CD8-positive, alpha-beta memory T cell (primary cell): Measurements from ENCODE around the gene PPP1R12A. TPM values are rescaled to one million over a fixed set of nuclear protein-coding genes. Genes with fewer than 3 reads are reported as not detected.

Experiments used
- CTCF ChIA-PET: fragments of 350-600 bp; sonication (Branson Sonifier 250); formaldehyde crosslinking; loops from one replicate; lab custom pipeline; 2021; ENCODE audit warnings: antibody characterized with exemption; lab: Charles Lee
- POLR2A ChIA-PET: fragments of 350-600 bp; sonication (Branson Sonifier 250); formaldehyde crosslinking; loops from one replicate; lab custom pipeline; 2021; ENCODE audit warnings: antibody characterized with exemption; lab: Charles Lee
- DNase-seq, 5 donors: peaks; one replicate each; pipeline versions ENCODE4 v3.0.0 to v3.0.0-alpha.2; 2020 to 2022; ENCODE audit warnings: mixed read lengths in 1 of 5
- H3K27ac ChIP-seq: one replicate; pipeline ENCODE4 v1.7.0; 2013; ENCODE audit warnings: low read depth, mild to moderate bottlenecking, low read length, moderate library complexity
- H3K27me3 ChIP-seq: 2 replicates; pipeline ENCODE4 v1.7.0; 2013; ENCODE audit warnings: low read length, mild to moderate bottlenecking; ENCODE audit not compliant: insufficient read depth, poor library complexity, severe bottlenecking
- H3K36me3 ChIP-seq: 2 replicates; pipeline ENCODE4 v1.7.0; 2013; ENCODE audit warnings: mild to moderate bottlenecking, low read length, moderate library complexity; ENCODE audit not compliant: insufficient read depth
- H3K4me1 ChIP-seq: 2 replicates; pipeline ENCODE4 v1.7.0; 2013; ENCODE audit warnings: mild to moderate bottlenecking, low read length, moderate library complexity; ENCODE audit not compliant: insufficient read depth
- H3K4me3 ChIP-seq: 2 replicates; pipeline ENCODE4 v1.7.0; 2013; ENCODE audit warnings: mild to moderate bottlenecking, low read length
- H3K9me3 ChIP-seq: 2 replicates; pipeline ENCODE4 v1.7.0; 2013; ENCODE audit warnings: mild to moderate bottlenecking, low read length
- H3K27ac Mint-ChIP-seq, 8 donors: one replicate each; pipeline ENCODE4 v1.8.0; 2020 to 2021; ENCODE audit warnings: mixed read lengths in 8 of 8, mild to moderate bottlenecking in 6 of 8, inconsistent platforms in 3 of 8, moderate library complexity in 3 of 8
- H3K27me3 Mint-ChIP-seq, 2 donors: one replicate each; pipeline ENCODE4 v1.8.0; 2020 to 2021; ENCODE audit warnings: mixed read lengths in 2 of 2, mild to moderate bottlenecking in 1 of 2, moderate library complexity in 1 of 2
- H3K36me3 Mint-ChIP-seq, 3 donors: one replicate each; pipeline ENCODE4 v1.8.0; 2020 to 2021; ENCODE audit warnings: mixed read lengths in 3 of 3, inconsistent platforms in 1 of 3, mild to moderate bottlenecking in 1 of 3
- H3K4me1 Mint-ChIP-seq, 3 donors: one replicate each; pipeline ENCODE4 v1.8.0; 2020 to 2021; ENCODE audit warnings: mixed read lengths in 3 of 3, inconsistent platforms in 1 of 3, mild to moderate bottlenecking in 1 of 3
- H3K4me3 Mint-ChIP-seq, 7 donors: one replicate each; pipeline ENCODE4 v1.8.0; 2020 to 2021; ENCODE audit warnings: mixed read lengths in 7 of 7, mild to moderate bottlenecking in 6 of 7, moderate library complexity in 4 of 7, inconsistent platforms in 2 of 7
- H3K9me3 Mint-ChIP-seq, 5 donors: one replicate each; pipeline ENCODE4 v1.8.0; 2020 to 2022; ENCODE audit warnings: mixed read lengths in 5 of 5, mild to moderate bottlenecking in 3 of 5, moderate library complexity in 2 of 5, inconsistent platforms in 1 of 5
- polyA plus RNA-seq: library from polyadenylated mRNA; unstranded; fragments of 300-500 nt; fragmentation: Illumina TruSeq; gene quantifications from one replicate; pipeline ENCODE4 v1.2.3, GENCODE V29; 2021
- total RNA-seq, 2 experiments: library from RNA; stranded (reverse); gene quantifications; one replicate each; pipeline ENCODE4 v1.2.3, GENCODE V29; 2021

The PPP1R12A gene
- total and polyA plus RNA-seq, 3 experiments from 2014 or later = 72.1 to 140 (median 80.4) TPM

GRCh38 chr12:79837575-79837974, 97.3 kb downstream of the PPP1R12A start:
- peak overlapping the region in 2 of 8 donors; percentile 44 to 79 for H3K27ac Mint-ChIP-seq
- no peaks in the 10 kb centered on the region for H3K27me3 Mint-ChIP-seq
- peaks cover 16% of the 10 kb centered on the region for H3K4me1 ChIP-seq
- ChIA-PET CTCF (no interaction called here), POLR2A (no interaction called here)
- H3K9me3 Mint-ChIP-seq = peaks cover 0 to 11% (median 7%) of the 10 kb centered on the region in 5 donors
- no peak overlapping the region for H3K27ac ChIP-seq
- no peak overlapping the region for H3K4me3 Mint-ChIP-seq
- peaks cover 55 to 79% (median 73%) of the 10 kb centered on the region in 3 donors for H3K4me1 Mint-ChIP-seq
- H3K4me3 ChIP-seq = no peak overlapping the region
- peaks cover 14% of the 10 kb centered on the region for H3K36me3 ChIP-seq
- H3K36me3 Mint-ChIP-seq = peaks cover 31 to 67% (median 33%) of the 10 kb centered on the region in 3 donors
- no peaks in the 10 kb centered on the region for H3K9me3 ChIP-seq
- DNase-seq = no peak
- no peaks in the 10 kb centered on the region for H3K27me3 ChIP-seq

GRCh38 chr12:79835377-79835843, 99.5 kb downstream of the PPP1R12A start:
- Histone ChIP-seq H3K4me3 (no peak overlapping the region), H3K4me1 (peaks cover 22% of the 10 kb centered on the region), H3K36me3 (peaks cover 14% of the 10 kb centered on the region), H3K9me3 (no peaks in the 10 kb centered on the region), H3K27me3 (no peaks in the 10 kb centered on the region), H3K27ac (no peak overlapping the region)
- DNase-seq = no peak
- Mint-ChIP-seq H3K4me3 (no peak overlapping the region), H3K27ac (peak overlapping the region in 4 of 8 donors; percentile 2 to 52 (median 24)), H3K9me3 (peaks cover 0 to 11% (median 7%) of the 10 kb centered on the region in 5 donors), H3K4me1 (peaks cover 53 to 80% (median 70%) of the 10 kb centered on the region in 3 donors), H3K36me3 (peaks cover 18 to 68% (median 20%) of the 10 kb centered on the region in 3 donors), H3K27me3 (no peaks in the 10 kb centered on the region)
- POLR2A ChIA-PET = no interaction called here
- CTCF ChIA-PET = no interaction called here

- H3K36me3 ChIP-seq = peaks cover 9% of the 10 kb centered on the region
- Mint-ChIP-seq H3K4me3 (no peak overlapping the region), H3K27ac (peak overlapping the region in 5 of 8 donors; percentile 34 to 75 (median 62)), H3K36me3 (peaks cover 15 to 65% (median 15%) of the 10 kb centered on the region in 3 donors), H3K27me3 (no peaks in the 10 kb centered on the region), H3K9me3 (peaks cover 0 to 11% (median 5%) of the 10 kb centered on the region in 5 donors), H3K4me1 (peaks cover 53 to 79% (median 69%) of the 10 kb centered on the region in 3 donors)
- no peak overlapping the region for H3K4me3 ChIP-seq
- no peaks in the 10 kb centered on the region for H3K9me3 ChIP-seq
- H3K27me3 ChIP-seq = no peaks in the 10 kb centered on the region
- no peak overlapping the region for H3K27ac ChIP-seq
- peaks cover 22% of the 10 kb centered on the region for H3K4me1 ChIP-seq
- ChIA-PET CTCF (no interaction called here), POLR2A (no interaction called here)
- no peak for DNase-seq
Measured at GRCh38 chr12:79834712-79835376, 100.1 kb downstream of the PPP1R12A start.

GRCh38 chr12:79830440-79830839, 104.5 kb downstream of the PPP1R12A start:
- H3K36me3 Mint-ChIP-seq = peaks cover 0 to 70% (median 17%) of the 10 kb centered on the region in 3 donors
- H3K27ac Mint-ChIP-seq = peak overlapping the region in 7 of 8 donors; percentile 13 to 79 (median 39)

GRCh38 chr12:79828924-79829323, 106.0 kb downstream of the PPP1R12A start:
- no peaks in the 10 kb centered on the region for H3K27me3 ChIP-seq
- H3K4me3 Mint-ChIP-seq = no peak overlapping the region

More at GRCh38 chr12:79830440-79830839, 104.5 kb downstream of the PPP1R12A start:
- H3K27me3 Mint-ChIP-seq = no peaks in the 10 kb centered on the region
- DNase-seq = no peak
- Histone ChIP-seq H3K4me1 (peaks cover 22% of the 10 kb centered on the region), H3K27ac (no peak overlapping the region), H3K36me3 (peaks cover 5% of the 10 kb centered on the region), H3K9me3 (no peaks in the 10 kb centered on the region), H3K4me3 (no peak overlapping the region), H3K27me3 (no peaks in the 10 kb centered on the region)
- no peaks in the 10 kb centered on the region for H3K9me3 Mint-ChIP-seq
- CTCF ChIA-PET = no interaction called here
- H3K4me3 Mint-ChIP-seq = no peak overlapping the region
- POLR2A ChIA-PET = no interaction called here
- peaks cover 64 to 90% (median 80%) of the 10 kb centered on the region in 3 donors for H3K4me1 Mint-ChIP-seq

GRCh38 chr12:79827484-79827883, 107.4 kb downstream of the PPP1R12A start:
- H3K36me3 ChIP-seq = peaks cover 7% of the 10 kb centered on the region
- no peaks in the 10 kb centered on the region for H3K27me3 ChIP-seq
- Mint-ChIP-seq H3K27ac (no peak overlapping the region), H3K27me3 (no peaks in the 10 kb centered on the region), H3K9me3 (no peaks in the 10 kb centered on the region), H3K4me3 (no peak overlapping the region), H3K36me3 (peaks cover 0 to 55% (median 19%) of the 10 kb centered on the region in 3 donors), H3K4me1 (peaks cover 51 to 75% (median 63%) of the 10 kb centered on the region in 3 donors)
- no peak overlapping the region for H3K27ac ChIP-seq
- H3K4me3 ChIP-seq = no peak overlapping the region
- H3K4me1 ChIP-seq = peaks cover 16% of the 10 kb centered on the region
- DNase-seq = no peak
- POLR2A ChIA-PET = interaction anchor here (0.7 kb wide), 1 partner anchor 8 kb away, joined by 3 read pairs; no protein-coding TSS in a partner anchor
- CTCF ChIA-PET = no interaction called here
- H3K9me3 ChIP-seq = no peaks in the 10 kb centered on the region

More at GRCh38 chr12:79828924-79829323, 106.0 kb downstream of the PPP1R12A start:
- Histone ChIP-seq H3K27ac (no peak overlapping the region), H3K36me3 (peaks cover 5% of the 10 kb centered on the region), H3K4me1 (peaks cover 19% of the 10 kb centered on the region), H3K4me3 (no peak overlapping the region), H3K9me3 (no peaks in the 10 kb centered on the region)
- POLR2A ChIA-PET = no interaction called here
- CTCF ChIA-PET = no interaction called here
- Mint-ChIP-seq H3K27me3 (no peaks in the 10 kb centered on the region), H3K9me3 (no peaks in the 10 kb centered on the region), H3K36me3 (peaks cover 0 to 62% (median 20%) of the 10 kb centered on the region in 3 donors), H3K27ac (no peak overlapping the region), H3K4me1 (peaks cover 59 to 84% (median 77%) of the 10 kb centered on the region in 3 donors)
- no peak for DNase-seq

- H3K4me1 ChIP-seq = peaks cover 11% of the 10 kb centered on the region
- H3K36me3 ChIP-seq = peaks cover 8% of the 10 kb centered on the region
- H3K27me3 ChIP-seq = no peaks in the 10 kb centered on the region
- H3K27ac ChIP-seq = no peak overlapping the region
- H3K4me3 ChIP-seq = no peak overlapping the region
- no peaks in the 10 kb centered on the region for H3K27me3 Mint-ChIP-seq
- H3K9me3 ChIP-seq = no peaks in the 10 kb centered on the region
- peak overlapping the region in 2 of 8 donors; percentile 34 to 82 for H3K27ac Mint-ChIP-seq
- peaks cover 0 to 58% (median 19%) of the 10 kb centered on the region in 3 donors for H3K36me3 Mint-ChIP-seq
- no peaks in the 10 kb centered on the region for H3K9me3 Mint-ChIP-seq
- ChIA-PET CTCF (no interaction called here), POLR2A (interaction anchor here (0.6 kb wide), 1 partner anchor 830 kb away, joined by 3 read pairs; no protein-coding TSS in a partner anchor)
- H3K4me1 Mint-ChIP-seq = peaks cover 47 to 66% (median 54%) of the 10 kb centered on the region in 3 donors
- H3K4me3 Mint-ChIP-seq = no peak overlapping the region
- DNase-seq = no peak
Measured at GRCh38 chr12:79826267-79827128, 108.4 kb downstream of the PPP1R12A start.
